BE2C (cell line): ENCODE results near the gene CDK1.
"Not testable (repeated sequence)": the region's sequence is repeated elsewhere in the genome, so short reads cannot be mapped to it uniquely, and the experiment has no call there.

ENCODE experiments used
- DNase-seq: peaks from one replicate; pipeline ENCODE4 v3.0.0-alpha.2; 2020
- H3K27me3 ChIP-seq: fragments of 250-450 bp; sonication (Bioruptor Pico); 2 replicates; pipeline ENCODE4 v1.5.1; 2020; ENCODE audit warnings: mild to moderate bottlenecking
- H3K36me3 ChIP-seq: fragments of 250-450 bp; sonication (Bioruptor Pico); 2 replicates; pipeline ENCODE4 v1.5.1; 2020; ENCODE audit warnings: mild to moderate bottlenecking
- H3K4me1 ChIP-seq: fragments of 250-450 bp; sonication (Bioruptor Pico); 2 replicates; pipeline ENCODE4 v1.5.1; 2020
- H3K4me3 ChIP-seq: 2 replicates; pipeline ENCODE4 v1.5.1; 2011; ENCODE audit warnings: low read depth, low read length
- H3K9me3 ChIP-seq: fragments of 250-450 bp; sonication (Bioruptor Pico); 2 replicates; pipeline ENCODE4 v1.5.1; 2020
- TF ChIP-seq, protein P1 (sequence below): IDR thresholded peaks from 2 replicates; pipeline ENCODE4 v1.5.1; 2012; ENCODE audit warnings: mild to moderate bottlenecking, low read depth, low read length

Gene CDK1

GRCh38 chr10:60827791-60828488, 49.7 kb downstream of the CDK1 start:
- H3K4me1 ChIP-seq, result peaks cover 11% of the 10 kb centered on the region
- H3K36me3 ChIP-seq, result no peaks in the 10 kb centered on the region
- H3K27me3 ChIP-seq, result no peaks in the 10 kb centered on the region
- no peak overlapping the region for H3K4me3 ChIP-seq
- TF ChIP-seq, protein P1, sequence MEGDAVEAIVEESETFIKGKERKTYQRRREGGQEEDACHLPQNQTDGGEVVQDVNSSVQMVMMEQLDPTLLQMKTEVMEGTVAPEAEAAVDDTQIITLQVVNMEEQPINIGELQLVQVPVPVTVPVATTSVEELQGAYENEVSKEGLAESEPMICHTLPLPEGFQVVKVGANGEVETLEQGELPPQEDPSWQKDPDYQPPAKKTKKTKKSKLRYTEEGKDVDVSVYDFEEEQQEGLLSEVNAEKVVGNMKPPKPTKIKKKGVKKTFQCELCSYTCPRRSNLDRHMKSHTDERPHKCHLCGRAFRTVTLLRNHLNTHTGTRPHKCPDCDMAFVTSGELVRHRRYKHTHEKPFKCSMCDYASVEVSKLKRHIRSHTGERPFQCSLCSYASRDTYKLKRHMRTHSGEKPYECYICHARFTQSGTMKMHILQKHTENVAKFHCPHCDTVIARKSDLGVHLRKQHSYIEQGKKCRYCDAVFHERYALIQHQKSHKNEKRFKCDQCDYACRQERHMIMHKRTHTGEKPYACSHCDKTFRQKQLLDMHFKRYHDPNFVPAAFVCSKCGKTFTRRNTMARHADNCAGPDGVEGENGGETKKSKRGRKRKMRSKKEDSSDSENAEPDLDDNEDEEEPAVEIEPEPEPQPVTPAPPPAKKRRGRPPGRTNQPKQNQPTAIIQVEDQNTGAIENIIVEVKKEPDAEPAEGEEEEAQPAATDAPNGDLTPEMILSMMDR, result no peak
- no peak for DNase-seq
- H3K9me3 ChIP-seq, result no peaks in the 10 kb centered on the region

GRCh38 chr10:60828489-60828852, 50.2 kb downstream of the CDK1 start:
- Histone ChIP-seq H3K9me3 (no peaks in the 10 kb centered on the region), H3K4me1 (peaks cover 11% of the 10 kb centered on the region), H3K4me3 (no peak overlapping the region), H3K27me3 (no peaks in the 10 kb centered on the region), H3K36me3 (no peaks in the 10 kb centered on the region)
- TF ChIP-seq, protein P1, result no peak
- DNase-seq, result no peak

DNA sequence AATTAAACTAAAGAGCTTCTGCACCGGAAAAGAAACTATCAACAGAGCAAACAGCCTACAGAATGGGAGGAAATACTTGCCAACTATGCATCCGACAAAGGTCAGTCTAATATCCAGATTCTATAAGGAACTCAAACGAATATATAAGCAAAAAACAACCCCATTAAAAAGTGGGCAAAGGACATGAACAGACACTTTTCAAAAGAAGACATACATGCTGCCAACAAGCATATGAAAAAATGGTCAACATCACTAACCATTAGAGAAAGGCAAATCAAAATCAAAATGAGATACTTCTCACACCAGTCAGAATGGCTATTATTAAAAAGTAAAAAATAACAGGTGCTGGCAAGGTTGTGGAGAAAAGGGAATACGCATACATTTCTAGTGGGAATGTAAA, 53.9 kb downstream of the CDK1 start:
- not testable (repeated sequence) for H3K27me3 ChIP-seq, H3K36me3 ChIP-seq, DNase-seq, H3K4me3 ChIP-seq, H3K9me3 ChIP-seq
- H3K4me1 ChIP-seq, result peaks cover 11% of the 10 kb centered on the region

- no peak overlapping the region for H3K4me3 ChIP-seq
- TF ChIP-seq, protein P1, result no peak
- no peaks in the 10 kb centered on the region for H3K36me3 ChIP-seq
- no peaks in the 10 kb centered on the region for H3K27me3 ChIP-seq
- H3K9me3 ChIP-seq, result no peaks in the 10 kb centered on the region
- H3K4me1 ChIP-seq, result no peaks in the 10 kb centered on the region
- DNase-seq, result no peak
Measured at GRCh38 chr10:60834401-60834800, 56.1 kb downstream of the CDK1 start.

- Histone ChIP-seq H3K4me1 (no peaks in the 10 kb centered on the region), H3K4me3 (no peak overlapping the region), H3K36me3 (no peaks in the 10 kb centered on the region), H3K9me3 (no peaks in the 10 kb centered on the region), H3K27me3 (no peaks in the 10 kb centered on the region)
- DNase-seq, result no peak
- TF ChIP-seq, protein P1, result no peak
Measured at GRCh38 chr10:60835049-60835448, 56.8 kb downstream of the CDK1 start.

DNA sequence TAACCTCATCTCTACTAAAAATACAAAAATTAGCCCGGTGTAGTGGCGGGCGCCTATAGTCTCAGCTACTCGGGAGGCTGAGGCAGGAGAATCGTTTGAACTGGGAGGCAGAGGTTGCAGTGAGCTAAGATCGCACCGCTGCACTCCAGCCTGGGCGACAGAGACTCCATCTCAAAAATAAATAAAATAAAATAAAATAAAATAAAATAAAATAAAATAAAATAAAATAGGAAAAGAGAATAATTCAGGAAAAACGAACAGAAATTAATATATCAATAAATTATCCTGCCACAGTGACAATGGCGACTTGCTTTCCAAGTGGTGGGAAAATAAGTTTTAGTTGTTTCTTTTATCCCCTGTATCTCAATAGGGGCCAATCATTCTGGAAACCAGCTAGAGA, 62.9 kb downstream of the CDK1 start:
- not testable (repeated sequence) for H3K36me3 ChIP-seq, H3K4me1 ChIP-seq, H3K4me3 ChIP-seq

GRCh38 chr10:60842694-60843093, 64.4 kb downstream of the CDK1 start:
- TF ChIP-seq, protein P1, result no peak
- H3K4me1 ChIP-seq, result no peaks in the 10 kb centered on the region
- no peaks in the 10 kb centered on the region for H3K36me3 ChIP-seq
- H3K9me3 ChIP-seq, result no peaks in the 10 kb centered on the region
- H3K27me3 ChIP-seq, result no peaks in the 10 kb centered on the region
- H3K4me3 ChIP-seq, result no peak overlapping the region
- DNase-seq, result no peak

More for the DNA sequence above, 62.9 kb downstream of the CDK1 start:
- not testable (repeated sequence) for H3K9me3 ChIP-seq, H3K27me3 ChIP-seq, DNase-seq
